GM19438 (cell line): Measurements from ENCODE around the gene FAM162A.

Experiments used
- ATAC-seq: cut with Tn5 transposase; IDR thresholded peaks from one replicate; pipeline ENCODE4 v1.9.1; 2021; ENCODE audit warnings: low read depth; ENCODE audit not compliant: unreplicated experiment

Gene FAM162A

DNA sequence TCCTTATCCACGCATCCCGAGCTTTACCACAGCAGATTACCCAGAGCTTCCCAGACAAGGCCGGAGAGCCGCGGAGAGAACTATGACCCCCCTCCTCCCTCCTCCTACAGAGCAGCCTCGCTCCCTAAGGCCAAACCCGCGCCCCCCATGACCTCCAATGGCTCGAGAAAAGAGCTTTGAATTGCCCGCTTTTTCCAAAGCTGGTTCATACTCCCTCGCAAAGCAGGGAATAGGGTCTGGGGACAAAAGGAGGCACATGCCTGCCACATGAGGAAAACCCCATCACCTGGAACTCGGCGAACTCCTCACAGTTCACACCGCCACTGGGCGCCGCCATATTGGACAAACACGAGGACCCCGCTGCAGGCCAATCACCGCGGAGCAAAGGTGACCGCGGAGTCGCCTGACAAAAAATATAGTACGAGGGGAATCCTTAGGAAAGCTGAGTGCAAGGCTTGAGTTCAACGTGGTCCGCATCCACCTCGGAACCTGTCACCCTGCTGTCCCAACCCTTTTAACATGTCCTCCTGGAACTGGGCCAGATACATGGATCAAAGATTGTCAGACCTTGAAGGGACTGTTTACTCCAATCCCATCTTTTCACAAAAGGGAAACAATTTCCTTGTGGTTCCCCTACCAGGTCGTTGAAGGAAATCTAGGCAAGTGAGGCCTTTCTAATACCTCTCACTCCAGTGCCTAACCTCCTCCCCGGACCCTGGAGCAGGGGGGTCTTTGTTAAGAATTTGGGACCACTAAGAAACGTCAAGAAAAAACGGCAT is 905 bp upstream of the FAM162A start, which contains the start of gene MIX23:
Gene MIX23, minus strand, starts transcription at position 344 of the 779 bp plus-strand sequence. Its CDS starts 7 bp downstream, at position 337.
- peak; percentile 45 for ATAC-seq

DNA sequence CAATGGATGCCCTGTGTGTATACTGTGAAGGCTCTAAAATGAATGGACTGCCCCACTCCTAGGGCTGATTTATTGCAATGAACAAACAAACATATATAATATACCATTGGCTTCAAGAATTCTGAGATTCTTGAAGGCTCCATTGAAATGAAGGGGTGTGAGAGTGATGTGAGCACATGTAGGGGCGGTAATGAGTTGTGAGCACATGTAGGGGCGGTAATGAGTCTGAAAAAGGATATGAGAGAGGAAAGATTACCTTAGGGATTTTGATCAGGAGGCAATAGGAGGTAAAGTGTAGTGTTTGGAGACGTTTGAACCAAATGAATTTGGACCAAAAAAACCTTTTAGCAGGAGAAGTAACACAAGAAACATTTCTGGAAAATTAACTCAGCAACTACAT is 3.7 kb downstream of the FAM162A start:
- ATAC-seq = no peak

DNA sequence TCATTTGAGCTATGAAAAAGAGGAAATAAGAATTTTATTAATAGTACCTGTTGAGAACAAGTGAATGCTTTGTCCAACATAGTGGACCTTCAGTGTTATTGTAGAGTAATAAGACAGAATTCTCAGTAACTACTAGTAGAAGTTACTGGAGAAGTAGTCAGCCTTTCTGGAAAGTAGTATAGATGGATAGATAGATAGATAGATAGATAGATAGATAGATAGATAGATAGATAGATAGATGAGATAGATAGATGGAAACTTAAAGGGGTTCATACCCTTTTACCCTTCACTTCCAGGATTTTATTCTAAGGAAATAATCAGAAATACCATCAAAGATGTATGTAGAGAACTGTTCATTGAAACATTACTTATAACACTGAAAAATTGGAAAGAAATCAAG is 5.2 kb downstream of the FAM162A start:
- no peak for ATAC-seq

DNA sequence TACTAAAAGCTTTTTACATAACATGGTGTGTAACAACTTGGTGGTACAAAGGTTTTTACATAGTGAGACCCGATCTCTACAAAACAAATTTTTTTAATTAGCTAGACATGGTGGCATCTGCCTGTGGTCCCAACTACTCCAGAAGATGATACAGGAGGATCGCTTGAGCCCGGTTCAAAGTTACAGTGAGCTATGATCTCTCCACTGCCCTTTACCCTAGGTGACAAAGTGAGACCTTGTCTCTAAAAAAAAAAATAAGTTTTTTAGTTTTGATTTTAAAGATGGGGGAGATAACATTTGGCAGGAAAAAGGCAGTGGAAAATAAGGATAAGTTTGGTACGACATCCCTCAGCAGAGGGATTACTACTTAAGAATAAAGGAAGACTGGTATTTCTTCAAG is 5.9 kb downstream of the FAM162A start:
- ATAC-seq = no peak

DNA sequence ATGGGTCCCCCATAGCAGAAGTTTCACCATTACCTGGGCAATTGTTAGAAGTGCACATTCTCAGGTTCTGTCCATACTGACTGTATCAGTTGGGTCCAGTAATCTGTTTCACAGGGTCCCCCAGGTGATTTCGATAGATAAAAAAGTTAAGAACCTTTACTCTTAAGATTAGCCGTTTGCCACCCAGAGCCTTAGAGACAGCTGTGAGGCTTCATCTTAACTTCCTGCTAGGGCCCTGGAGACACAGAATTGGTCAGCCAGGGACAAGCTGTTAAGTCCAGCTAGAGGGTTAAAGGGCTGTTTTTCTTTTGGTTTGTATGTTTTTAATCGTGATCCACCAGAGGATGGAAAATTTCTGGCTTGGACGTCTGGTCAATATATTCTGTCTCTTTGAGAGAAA is 6.7 kb downstream of the FAM162A start:
- ATAC-seq = no peak

DNA sequence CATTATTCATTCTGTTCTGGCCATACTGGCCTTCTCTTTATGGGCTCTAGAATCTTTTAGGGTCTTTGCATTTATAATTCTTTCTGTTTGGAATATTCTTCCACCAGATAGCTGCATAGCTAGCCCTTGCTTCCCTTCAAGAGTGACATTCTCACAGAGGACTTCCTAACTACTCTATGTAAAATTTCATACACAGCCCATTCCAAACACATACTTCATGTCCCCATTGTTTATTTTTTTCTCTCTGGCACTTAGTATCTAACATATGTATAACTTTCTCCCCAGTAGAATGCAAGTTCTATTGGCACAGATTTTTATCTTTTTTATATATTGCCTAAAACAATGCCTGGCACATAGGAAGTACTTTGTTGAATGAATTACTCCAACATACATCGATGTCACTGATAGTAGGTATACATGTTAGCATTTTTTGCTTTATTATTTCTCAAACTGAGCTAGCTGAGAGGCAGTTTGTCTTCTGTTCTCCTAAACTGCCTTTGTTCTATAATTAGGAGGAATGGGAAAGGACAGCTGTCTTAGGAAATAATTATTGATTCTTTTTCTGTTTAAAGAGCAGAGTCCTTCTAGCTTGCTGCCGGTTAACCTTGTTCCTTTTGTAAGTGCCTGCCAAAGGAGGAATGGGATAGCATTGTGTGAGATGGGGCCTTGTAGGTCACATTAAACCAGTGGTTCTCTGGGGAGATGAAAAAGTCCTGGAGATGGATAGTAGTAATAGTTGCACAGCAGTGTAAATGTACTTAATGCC is 7.9 kb downstream of the FAM162A start:
- no peak for ATAC-seq

DNA sequence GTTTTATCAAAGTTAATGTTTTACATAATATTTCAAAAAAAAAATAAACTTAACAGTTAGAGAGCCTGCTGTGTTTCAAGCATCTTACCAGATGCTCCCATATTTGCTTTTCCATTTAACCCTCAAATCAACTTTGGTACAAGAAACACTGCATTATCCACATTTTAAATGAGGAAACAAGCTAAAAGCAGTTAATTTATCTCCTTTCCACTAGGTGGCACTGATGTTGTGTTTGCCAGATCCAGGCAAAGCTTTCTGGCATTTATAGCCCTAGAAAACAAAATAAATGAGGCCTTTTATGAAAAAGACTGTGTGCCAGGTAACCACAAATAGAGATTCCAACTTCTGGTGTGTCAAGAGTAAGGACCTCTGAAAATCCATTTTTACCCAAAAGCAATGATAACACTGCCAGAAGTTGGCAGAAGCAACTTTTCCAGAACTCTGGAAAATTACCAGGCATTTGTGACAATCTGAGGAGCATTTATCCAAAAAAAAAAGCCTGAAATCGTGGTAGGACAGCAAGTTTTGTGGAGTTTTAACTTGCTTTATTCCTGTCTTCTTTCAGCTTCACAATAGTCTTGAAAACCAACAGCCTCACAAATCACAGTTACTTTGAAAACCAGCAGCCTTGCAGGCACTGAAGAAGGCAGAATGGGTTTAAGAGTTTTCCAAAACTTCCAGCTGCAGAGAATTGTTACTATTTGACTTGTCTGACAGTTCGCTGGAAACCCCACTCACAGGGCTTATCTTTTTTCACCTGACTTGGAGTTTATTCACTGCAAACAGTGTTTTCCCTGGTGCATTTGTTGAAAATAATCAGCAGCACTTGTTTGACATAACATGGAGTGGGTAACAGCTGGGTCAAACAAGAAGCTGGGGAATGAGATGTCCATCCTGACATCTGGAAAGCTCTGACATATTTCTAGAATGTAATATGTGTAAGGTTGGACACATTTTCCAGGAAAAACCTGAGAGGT is 9.2 kb downstream of the FAM162A start:
- no peak for ATAC-seq

DNA sequence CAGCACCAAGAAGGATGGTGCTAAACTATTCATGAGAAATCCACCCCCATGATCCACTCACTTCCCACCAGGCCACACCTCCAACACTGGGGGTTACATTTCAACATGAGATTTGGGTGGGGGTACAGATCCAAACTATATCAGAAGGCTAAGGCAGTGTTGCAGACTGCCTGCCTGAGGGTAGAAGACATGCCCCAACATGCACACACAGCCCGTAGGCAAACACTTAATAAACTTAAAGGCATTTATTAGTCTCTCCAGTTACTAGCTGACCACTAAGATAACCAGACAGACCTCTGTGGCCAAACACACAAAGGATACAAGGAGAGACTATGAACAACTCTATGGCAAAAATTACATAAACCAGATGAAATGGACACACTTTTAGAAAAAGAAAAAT is 10.2 kb downstream of the FAM162A start:
- no peak for ATAC-seq

DNA sequence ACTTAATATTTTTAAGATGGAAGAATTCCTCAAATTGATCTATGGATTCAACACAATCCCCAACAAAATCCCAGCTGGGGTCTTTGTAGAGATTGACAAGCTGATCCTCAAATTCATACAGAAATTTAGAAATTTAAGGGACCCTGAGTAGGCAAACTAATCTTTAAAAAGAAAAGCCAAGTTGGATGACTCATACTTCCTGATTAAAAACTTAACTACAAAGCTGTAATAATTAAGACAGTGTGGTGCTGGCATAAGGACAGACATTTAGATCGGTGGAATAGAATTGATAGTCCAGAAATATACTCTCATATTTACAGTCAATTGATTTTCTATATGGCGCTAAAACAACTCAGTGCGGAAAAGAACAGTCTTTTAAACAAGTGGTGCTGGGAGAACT is 11.6 kb downstream of the FAM162A start:
- ATAC-seq = no peak

DNA sequence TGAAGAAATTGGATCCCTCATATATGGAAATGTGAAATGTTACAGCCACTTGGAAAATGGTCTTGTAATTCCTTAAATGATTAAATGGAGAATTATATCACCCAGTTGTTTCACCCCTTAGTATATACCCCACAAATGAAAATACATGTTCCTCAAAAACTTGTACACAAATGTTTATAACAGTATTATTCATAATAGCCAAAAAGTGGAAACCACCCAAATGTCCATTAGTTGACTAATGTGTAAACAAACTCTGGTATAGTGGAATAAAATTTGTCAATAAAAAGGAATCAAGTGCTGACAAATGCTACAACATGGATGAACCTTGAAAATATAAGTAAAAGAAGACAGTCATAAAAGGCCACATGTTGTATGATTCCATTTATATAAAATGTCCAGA is 12.5 kb downstream of the FAM162A start:
- ATAC-seq = no peak

DNA sequence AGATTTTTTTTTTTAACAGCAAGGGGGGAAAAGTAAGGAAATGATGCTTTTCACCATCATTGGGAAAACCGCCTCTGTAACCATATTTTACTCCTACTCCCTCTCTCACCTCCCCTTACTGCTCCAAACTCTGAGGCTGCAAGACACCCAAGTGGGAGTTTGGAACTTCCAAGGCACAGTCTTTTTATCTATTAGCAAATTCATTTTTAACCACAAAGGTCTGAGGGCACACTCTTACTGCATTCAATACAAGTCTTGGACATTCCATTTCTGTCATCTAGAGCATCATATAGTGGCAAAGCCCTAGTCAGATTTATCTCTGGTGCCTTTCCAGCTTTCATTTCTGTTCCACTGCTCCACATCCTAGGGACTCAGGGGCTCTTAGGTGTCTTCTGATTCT is 13.2 kb downstream of the FAM162A start:
- no peak for ATAC-seq

DNA sequence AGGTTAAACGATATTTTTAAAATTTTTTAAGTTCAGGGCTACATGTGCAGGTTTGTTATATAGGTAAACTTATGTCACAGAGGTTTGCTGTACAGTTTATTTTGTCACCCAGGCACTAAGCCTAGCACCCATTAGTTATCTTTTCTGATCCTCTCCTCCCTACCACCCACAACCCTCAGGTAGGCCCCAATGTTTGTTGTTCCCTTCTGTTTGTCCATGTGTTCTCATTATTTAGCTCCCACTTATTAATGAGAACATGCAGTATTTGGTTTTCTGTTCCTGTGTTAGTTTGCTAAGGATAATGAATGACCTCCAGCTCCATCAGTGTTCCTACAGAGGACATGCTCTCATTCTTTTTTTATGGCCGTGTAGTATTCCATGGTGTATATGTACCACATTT is 14.9 kb downstream of the FAM162A start:
- ATAC-seq = no peak

DNA sequence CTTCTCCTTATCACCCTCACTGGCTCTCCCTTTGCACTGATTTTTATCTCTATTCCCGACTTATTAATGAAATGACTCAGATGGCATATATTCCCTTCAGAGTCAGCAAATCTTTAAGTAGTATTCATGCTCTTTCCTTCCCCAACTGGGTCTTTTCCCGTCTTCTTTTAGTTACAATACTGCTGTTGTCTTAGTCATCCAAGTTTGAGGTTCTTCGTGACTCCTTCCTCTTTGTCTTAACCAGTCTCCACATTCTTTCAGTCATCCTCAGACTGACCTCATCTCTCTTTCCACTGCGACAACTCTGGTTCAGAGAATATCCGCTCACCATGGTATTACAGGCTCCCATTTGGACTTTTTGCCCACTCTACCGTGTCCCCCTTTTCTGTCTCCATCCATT is 19.5 kb downstream of the FAM162A start:
- no peak for ATAC-seq

DNA sequence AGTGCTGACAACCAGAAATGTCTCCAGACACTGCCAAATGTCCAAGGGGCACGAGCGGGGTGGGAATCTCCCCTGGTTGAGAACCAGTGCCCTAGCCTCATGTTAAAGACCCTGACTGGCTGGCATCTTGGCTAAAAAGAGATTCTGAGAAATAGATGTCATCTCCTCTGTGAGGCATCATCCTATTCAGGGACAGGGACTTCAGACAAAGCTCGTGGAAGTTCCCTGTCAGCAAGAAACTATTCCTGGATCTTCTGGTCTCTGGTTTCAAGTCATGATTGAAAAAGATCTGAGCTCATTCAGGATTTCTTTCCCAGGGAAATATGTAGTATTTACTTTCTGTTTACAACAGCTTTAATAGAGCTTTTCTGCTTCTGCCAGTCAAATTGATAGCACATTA is 21.0 kb downstream of the FAM162A start:
- ATAC-seq = no peak

DNA sequence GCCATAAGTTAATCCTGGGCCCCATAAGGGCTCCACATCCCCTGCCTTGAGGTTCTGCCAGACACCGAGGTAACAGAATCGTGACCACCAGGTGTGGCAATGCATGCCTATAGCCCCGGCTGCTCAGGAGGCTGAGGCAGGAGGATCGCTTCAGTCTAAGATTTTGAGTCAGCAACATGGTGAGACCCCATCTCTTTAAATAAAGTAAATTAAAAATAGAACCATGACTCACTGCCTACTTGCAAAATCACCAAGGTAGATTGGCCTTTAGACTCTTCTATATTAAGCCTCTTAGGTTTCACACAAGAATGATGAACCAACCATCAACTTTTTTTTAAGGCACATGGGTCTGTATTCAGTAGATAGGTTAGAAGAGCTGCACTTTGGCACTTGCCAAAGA is 22.2 kb downstream of the FAM162A start:
- no peak for ATAC-seq

DNA sequence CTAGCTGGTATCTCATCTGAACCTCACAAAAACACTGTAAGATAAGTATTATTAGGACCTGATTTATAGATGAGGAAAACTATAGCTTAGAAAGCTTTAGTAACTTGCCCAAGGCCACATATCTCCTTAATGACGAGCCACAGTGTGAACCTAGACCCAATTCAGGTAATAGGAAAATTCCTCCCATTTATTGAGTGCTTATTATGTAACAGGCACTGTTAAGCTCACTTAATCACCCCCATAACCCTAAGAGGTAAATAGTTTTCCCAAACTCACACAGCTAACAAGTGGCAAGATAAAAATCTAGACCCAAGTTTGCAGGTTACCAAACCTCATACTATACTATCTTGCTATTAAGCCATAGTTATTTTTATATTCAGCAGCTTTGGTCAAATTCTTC is 24.0 kb downstream of the FAM162A start:
- no peak for ATAC-seq

DNA sequence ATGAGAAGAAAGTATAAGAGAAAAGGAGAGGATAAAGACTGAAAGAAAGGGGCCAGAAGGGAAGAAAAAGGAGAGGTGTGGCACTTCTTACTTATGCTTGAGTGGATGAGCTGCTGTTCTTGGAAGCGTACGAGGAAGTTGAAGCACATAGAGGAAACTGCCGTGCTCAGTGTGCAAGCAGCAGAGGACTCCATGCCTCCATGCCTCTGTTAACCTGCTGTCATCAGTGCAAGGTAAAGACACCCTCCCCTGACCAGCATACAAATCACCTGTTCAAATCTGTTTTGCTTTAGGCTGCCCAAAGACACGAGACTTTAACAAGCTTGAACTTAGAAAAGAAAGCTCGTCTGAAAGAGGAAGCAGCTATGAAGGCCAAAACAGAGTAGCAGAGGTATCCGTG is 25.5 kb downstream of the FAM162A start:
- ATAC-seq = no peak

DNA sequence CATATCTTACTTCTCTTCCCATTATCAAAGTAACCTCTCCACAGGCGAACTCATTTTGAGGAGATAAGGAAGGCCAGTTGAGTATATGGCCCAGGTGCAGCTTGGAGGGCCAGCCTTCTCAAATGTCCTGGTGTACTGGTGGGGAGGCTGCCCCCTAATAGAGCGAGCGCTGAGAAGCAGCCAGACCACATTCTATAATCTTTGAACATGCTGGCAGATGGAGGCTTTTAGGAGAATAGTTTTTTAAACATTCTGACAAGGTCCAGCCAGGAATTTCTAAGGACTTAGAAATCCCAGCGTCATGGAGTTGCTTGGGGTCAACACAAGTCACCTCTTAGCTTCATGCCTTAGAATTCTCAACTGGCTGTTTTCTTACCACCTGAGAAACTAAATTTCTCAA is 26.1 kb downstream of the FAM162A start:
- no peak for ATAC-seq

DNA sequence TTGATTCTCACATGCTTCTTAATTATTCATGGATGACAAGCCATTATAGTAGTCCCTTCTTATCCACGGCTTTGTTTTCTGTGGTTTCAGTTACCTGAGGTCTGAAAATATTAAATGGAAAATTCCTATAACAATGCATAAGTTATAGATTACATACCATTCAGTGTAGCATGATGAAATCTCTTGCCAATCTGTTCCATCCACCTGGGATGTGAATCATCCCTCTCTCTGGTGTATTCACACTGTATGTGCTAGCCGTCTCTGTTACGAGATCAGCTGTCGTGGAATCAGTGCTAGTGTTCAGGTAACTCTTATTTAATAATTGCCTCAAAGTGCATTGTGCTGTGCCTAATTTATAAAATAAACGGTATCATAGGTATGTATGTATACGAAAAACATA is 26.7 kb downstream of the FAM162A start:
- ATAC-seq = no peak

DNA sequence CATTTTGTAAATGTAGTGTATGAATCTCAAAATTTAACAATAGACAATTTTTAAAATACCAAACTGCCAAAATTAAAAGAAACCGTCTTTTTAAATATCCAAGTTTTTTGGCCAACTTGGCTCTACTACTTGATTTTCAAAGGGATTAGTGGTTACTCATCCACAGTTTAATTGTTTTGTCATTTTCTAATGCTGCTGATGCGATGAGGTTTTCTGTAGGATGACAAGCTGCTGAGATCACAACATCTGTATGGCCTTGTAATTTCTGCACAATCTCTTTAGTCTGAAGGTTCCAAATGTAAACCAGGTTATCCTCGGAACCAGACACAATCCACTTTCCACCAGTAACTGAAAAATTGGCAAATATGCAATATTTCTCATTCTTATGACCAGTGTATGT is 30.4 kb downstream of the FAM162A start:
- no peak for ATAC-seq
